ENCODE data around the gene CYBB. TPM values are rescaled to one million over a fixed set of nuclear protein-coding genes. Genes with fewer than 3 reads are reported as not detected.

The CYBB gene
- total and polyA plus RNA-seq, 11 donors: 1.4 to 180 (median 8.3) TPM

DNA sequence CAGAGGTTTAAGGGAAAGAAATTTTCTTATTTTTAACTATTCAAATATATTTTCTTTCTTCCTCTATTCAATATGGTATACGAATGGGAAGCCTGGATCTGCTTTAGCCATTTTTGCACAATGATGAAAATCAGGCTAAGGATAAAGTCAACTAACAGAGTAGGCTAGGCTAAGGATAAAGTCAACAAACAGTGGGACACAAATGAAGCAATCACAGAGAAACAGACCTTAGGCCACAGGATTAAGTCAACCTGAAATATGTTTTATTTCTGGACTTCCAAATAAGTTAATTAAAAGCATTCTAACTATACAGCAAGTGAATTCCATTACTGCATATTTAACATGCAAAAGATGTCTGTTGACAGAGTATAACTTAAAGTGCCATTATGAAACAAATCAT, 50.5 kb downstream of the CYBB start:
- peaks cover 0 to 7% (median 0%) of the 10 kb centered on the region in 9 donors for H3K27me3 ChIP-seq
- ATAC-seq (no peak), DNase-seq (no peak)
- H3K27ac ChIP-seq: no peak overlapping the region
- 53 to 94% (median 77%) methylated on average over 1 of the region's 1 CpG for whole genome bisulfite sequencing, 4 donors
- intact Hi-C loops (cut with DNase I): no loop called here
- TF ChIP-seq POLR2A (IDR thresholded peaks at IDR 0.05): no peak
- TF ChIP-seq, protein P1, sequence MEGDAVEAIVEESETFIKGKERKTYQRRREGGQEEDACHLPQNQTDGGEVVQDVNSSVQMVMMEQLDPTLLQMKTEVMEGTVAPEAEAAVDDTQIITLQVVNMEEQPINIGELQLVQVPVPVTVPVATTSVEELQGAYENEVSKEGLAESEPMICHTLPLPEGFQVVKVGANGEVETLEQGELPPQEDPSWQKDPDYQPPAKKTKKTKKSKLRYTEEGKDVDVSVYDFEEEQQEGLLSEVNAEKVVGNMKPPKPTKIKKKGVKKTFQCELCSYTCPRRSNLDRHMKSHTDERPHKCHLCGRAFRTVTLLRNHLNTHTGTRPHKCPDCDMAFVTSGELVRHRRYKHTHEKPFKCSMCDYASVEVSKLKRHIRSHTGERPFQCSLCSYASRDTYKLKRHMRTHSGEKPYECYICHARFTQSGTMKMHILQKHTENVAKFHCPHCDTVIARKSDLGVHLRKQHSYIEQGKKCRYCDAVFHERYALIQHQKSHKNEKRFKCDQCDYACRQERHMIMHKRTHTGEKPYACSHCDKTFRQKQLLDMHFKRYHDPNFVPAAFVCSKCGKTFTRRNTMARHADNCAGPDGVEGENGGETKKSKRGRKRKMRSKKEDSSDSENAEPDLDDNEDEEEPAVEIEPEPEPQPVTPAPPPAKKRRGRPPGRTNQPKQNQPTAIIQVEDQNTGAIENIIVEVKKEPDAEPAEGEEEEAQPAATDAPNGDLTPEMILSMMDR (IDR thresholded peaks at IDR 0.05): no peak
- no peaks in the 10 kb centered on the region for H3K36me3 ChIP-seq
- no peak overlapping the region for H3K4me3 ChIP-seq
- H3K4me1 ChIP-seq: no peaks in the 10 kb centered on the region
- H3K9me3 ChIP-seq: no peaks in the 10 kb centered on the region

DNA sequence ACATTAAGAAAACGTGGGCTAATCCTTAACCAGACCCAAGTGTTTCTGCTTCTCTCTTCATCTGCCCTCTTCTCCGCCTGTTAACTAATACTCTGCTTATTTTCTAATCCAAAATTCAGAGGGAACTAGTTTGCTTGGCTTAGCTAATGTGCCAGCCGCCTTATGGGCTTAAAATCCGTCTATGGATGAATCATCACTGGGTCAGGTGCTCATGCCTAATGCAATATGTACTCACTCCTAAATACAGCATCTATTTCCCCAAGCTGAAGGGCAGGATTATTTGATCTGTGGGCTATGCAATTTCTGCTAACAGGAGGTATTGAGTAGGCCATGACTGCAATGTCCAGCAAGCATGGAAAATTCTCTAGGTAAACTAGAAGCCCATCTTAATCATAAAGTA, 55.1 kb downstream of the CYBB start:
- H3K9me3 ChIP-seq: no peaks in the 10 kb centered on the region
- no peak overlapping the region for H3K27ac ChIP-seq
- peaks cover 0 to 31% (median 12%) of the 10 kb centered on the region in 9 donors for H3K36me3 ChIP-seq
- no peaks in the 10 kb centered on the region for H3K4me1 ChIP-seq
- intact Hi-C loops (cut with DNase I): no loop called here
- H3K27me3 ChIP-seq: peaks cover 0 to 6% (median 0%) of the 10 kb centered on the region in 9 donors
- 65 to 88% (median 78%) methylated on average over 4 of the region's 4 CpGs for WGBS, 4 donors
- ATAC-seq: no peak
- DNase-seq: no peak
- TF ChIP-seq POLR2A (IDR thresholded peaks at IDR 0.05): no peak
- TF ChIP-seq, protein P1 (IDR thresholded peaks at IDR 0.05): no peak
- no peak overlapping the region for H3K4me3 ChIP-seq

DNA sequence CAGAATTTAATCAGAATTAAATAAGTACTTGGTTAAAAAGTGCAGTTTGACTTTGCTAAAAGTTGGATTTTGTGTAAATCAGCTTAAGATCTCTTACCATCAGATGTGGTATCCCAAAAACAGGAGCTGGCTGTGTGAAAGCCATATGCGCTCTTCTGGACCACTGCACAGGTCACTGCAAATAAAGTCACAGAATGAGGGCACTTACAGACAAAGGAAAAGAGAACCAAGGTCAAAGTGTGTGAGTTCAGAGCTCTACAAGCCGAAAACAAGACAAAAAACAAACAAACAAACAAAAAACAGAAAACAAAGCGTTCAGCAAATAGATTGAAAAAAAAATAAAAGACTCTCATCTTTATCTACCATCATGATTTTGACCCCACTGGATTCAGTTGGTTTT, 61.1 kb downstream of the CYBB start:
- DNase-seq (no peak), ATAC-seq (no peak)
- peaks cover 0 to 50% (median 12%) of the 10 kb centered on the region in 9 donors for H3K36me3 ChIP-seq
- H3K9me3 ChIP-seq: no peaks in the 10 kb centered on the region
- WGBS, 4 donors: 63 to 99% (median 81%) methylated on average over 3 of the region's 3 CpGs
- peaks cover 0 to 5% (median 0%) of the 10 kb centered on the region in 12 donors for H3K4me1 ChIP-seq
- H3K27me3 ChIP-seq: peaks cover 0 to 4% (median 0%) of the 10 kb centered on the region in 9 donors
- no peak for TF ChIP-seq POLR2A (IDR thresholded peaks at IDR 0.05)
- TF ChIP-seq, protein P1 (IDR thresholded peaks at IDR 0.05): no peak
- H3K4me3 ChIP-seq: no peak overlapping the region
- H3K27ac ChIP-seq: no peak overlapping the region
- intact Hi-C loops (cut with DNase I): no loop called here

DNA sequence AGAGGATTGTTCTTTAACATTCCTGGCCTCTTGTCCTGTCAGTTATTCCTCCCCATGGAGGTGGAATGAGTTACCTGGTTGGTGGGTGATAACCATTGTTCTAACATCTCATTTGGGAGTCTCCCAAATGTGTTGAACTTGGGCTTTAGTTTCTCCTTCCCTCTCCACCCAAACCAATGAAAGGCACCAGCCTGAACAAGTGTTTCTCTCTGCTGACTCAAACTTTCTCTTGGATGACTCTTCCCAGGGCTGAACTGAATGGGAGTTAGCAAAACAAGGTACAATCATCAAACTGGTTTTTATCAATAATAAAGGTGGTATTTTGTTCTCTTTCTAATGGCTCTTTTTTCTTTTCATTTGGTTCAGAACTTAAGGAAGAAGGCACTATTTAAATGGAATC, 64.8 kb downstream of the CYBB start:
- Histone ChIP-seq H3K9me3 (no peaks in the 10 kb centered on the region), H3K27ac (no peak overlapping the region), H3K4me3 (no peak overlapping the region), H3K27me3 (no peaks in the 10 kb centered on the region), H3K36me3 (peaks cover 0 to 22% (median 5%) of the 10 kb centered on the region in 9 donors), H3K4me1 (peaks cover 0 to 10% (median 0%) of the 10 kb centered on the region in 12 donors)
- ATAC-seq (no peak), DNase-seq (no peak)
- TF ChIP-seq POLR2A (IDR thresholded peaks at IDR 0.05): no peak
- TF ChIP-seq, protein P1 (IDR thresholded peaks at IDR 0.05): no peak
- intact Hi-C loops (cut with DNase I): no loop called here
